ENCODE measurements around the gene BIRC2.

DNA sequence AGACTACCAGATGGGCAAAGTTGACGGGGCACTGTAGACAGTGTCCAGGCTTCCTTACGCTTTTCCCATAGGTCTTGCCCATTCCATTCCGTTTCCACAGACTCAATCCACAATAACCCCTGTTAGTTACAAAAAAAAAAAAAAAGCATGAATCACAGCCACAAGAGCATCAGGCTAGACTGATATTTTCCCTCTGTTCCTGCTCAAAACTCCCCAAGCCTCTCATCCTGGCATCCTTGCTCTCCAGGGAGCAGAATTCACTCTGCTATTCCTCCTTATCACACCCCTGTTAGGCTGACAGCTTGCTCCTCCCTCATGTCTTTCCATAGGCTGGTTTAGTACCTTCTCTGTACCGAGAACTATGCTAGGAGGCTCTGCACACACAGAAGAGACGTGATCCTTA is 63.4 kb downstream of the BIRC2 start:
- TF ChIP-seq, protein P1, sequence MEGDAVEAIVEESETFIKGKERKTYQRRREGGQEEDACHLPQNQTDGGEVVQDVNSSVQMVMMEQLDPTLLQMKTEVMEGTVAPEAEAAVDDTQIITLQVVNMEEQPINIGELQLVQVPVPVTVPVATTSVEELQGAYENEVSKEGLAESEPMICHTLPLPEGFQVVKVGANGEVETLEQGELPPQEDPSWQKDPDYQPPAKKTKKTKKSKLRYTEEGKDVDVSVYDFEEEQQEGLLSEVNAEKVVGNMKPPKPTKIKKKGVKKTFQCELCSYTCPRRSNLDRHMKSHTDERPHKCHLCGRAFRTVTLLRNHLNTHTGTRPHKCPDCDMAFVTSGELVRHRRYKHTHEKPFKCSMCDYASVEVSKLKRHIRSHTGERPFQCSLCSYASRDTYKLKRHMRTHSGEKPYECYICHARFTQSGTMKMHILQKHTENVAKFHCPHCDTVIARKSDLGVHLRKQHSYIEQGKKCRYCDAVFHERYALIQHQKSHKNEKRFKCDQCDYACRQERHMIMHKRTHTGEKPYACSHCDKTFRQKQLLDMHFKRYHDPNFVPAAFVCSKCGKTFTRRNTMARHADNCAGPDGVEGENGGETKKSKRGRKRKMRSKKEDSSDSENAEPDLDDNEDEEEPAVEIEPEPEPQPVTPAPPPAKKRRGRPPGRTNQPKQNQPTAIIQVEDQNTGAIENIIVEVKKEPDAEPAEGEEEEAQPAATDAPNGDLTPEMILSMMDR (IDR thresholded peaks at IDR 0.05; ENCODE audit: low read depth, low read length, poor library complexity, severe bottlenecking), result no peak
- TF ChIP-seq EZH2phosphoT487 (IDR thresholded peaks at IDR 0.05; ENCODE audit: borderline replicate concordance, low read length), result no peak
